HEK293 (cell line): ENCODE measurements around the gene HMX2.

Experiments
- CTCF ChIA-PET: fragments of 350-600 bp; formaldehyde crosslinking; extraction: SDS; loops from one replicate; lab custom pipeline; 2021; ENCODE audit warnings: antibody characterized with exemption; lab: Yijun Ruan, JAX
- POLR2A ChIA-PET: fragments of 300-600 bp; formaldehyde crosslinking; extraction: SDS; loops from one replicate; lab custom pipeline; 2020; ENCODE audit warnings: antibody characterized with exemption, inconsistent platforms; lab: Yijun Ruan, JAX
- H3K27ac ChIP-seq: fragments of 200-500 bp; sonication (Bioruptor generic); 2 replicates; pipeline ENCODE4 v1.5.1; 2014; ENCODE audit warnings: low read depth, low read length, control low read depth, inconsistent platforms; ENCODE audit errors: extremely low read depth
- H3K36me3 ChIP-seq, 2 experiments: fragments of 200-500 bp in 1 of 2; sonication (Bioruptor generic) in 1 of 2; 1 replicate in 1 of 2; 2 replicates in 1 of 2; pipeline ENCODE4 v1.5.1; 2014 to 2017; ENCODE audit warnings: inconsistent platforms in 2 of 2, low read length in 2 of 2; ENCODE audit not compliant: control insufficient read depth in 2 of 2, insufficient read depth in 1 of 2
- H3K4me1 ChIP-seq: fragments of 200-500 bp; sonication (Bioruptor generic); 2 replicates; pipeline ENCODE4 v1.5.1; 2014; ENCODE audit warnings: mild to moderate bottlenecking, low read length, inconsistent platforms; ENCODE audit not compliant: control insufficient read depth, insufficient read depth
- H3K4me3 ChIP-seq: 2 replicates; pipeline ENCODE4 v1.5.1; 2011; ENCODE audit warnings: low read depth, mild to moderate bottlenecking, control low read depth, low read length, moderate library complexity
- H3K9me3 ChIP-seq: fragments of 200-500 bp; sonication (Bioruptor generic); 2 replicates; pipeline ENCODE4 v1.5.1; 2014; ENCODE audit warnings: low read depth, low read length, inconsistent platforms; ENCODE audit not compliant: control insufficient read depth, insufficient read depth
- GLI2 ChIP-seq: fragments of 450-650 bp; formaldehyde crosslinking; IDR thresholded peaks from 2 replicates; pipeline ENCODE4; 2017; ENCODE audit warnings: missing biosample characterization, missing genetic modification characterization, low read depth, borderline replicate concordance
- SP7 ChIP-seq: fragments of 450-650 bp; formaldehyde crosslinking; IDR thresholded peaks from 2 replicates; pipeline ENCODE4 v1.5.1; 2016; ENCODE audit warnings: missing biosample characterization, missing genetic modification characterization
- TSHZ1 ChIP-seq: fragments of 450-650 bp; formaldehyde crosslinking; IDR thresholded peaks from 2 replicates; pipeline ENCODE4 v1.5.1; 2016; ENCODE audit warnings: missing biosample characterization, missing genetic modification characterization, borderline replicate concordance
- YY2 ChIP-seq: fragments of 450-650 bp; formaldehyde crosslinking; IDR thresholded peaks from 2 replicates; pipeline ENCODE4 v1.5.1; 2016; ENCODE audit warnings: missing biosample characterization, missing genetic modification characterization
- ZBTB11 ChIP-seq: fragments of 450-650 bp; formaldehyde crosslinking; conservative IDR thresholded peaks from 2 replicates; pipeline ENCODE4 v1.5.1; 2016; ENCODE audit warnings: low read depth, missing biosample characterization, missing genetic modification characterization
- ZBTB6 ChIP-seq: fragments of 450-650 bp; formaldehyde crosslinking; IDR thresholded peaks from 2 replicates; pipeline ENCODE4 v1.5.1; 2017; ENCODE audit warnings: missing biosample characterization, missing genetic modification characterization
- ZNF112 ChIP-seq: fragments of 450-650 bp; formaldehyde crosslinking; IDR thresholded peaks from 2 replicates; pipeline ENCODE4 v1.5.0; 2017; ENCODE audit warnings: missing biosample characterization, missing genetic modification characterization
- ZNF121 ChIP-seq: fragments of 450-650 bp; formaldehyde crosslinking; IDR thresholded peaks from 2 replicates; pipeline ENCODE4 v1.5.1; 2016; ENCODE audit warnings: missing biosample characterization, missing genetic modification characterization
- ZNF140 ChIP-seq: fragments of 450-650 bp; formaldehyde crosslinking; IDR thresholded peaks from 2 replicates; pipeline ENCODE4 v1.5.1; 2016; ENCODE audit warnings: missing biosample characterization, missing genetic modification characterization
- ZNF202 ChIP-seq: fragments of 450-650 bp; formaldehyde crosslinking; IDR thresholded peaks from 2 replicates; pipeline ENCODE4 v1.5.1; 2016; ENCODE audit warnings: missing biosample characterization, missing genetic modification characterization, borderline replicate concordance
- ZNF223 ChIP-seq: fragments of 450-650 bp; formaldehyde crosslinking; IDR thresholded peaks from 2 replicates; pipeline ENCODE4 v1.5.1; 2016; ENCODE audit warnings: missing biosample characterization, missing genetic modification characterization
- ZNF23 ChIP-seq: fragments of 450-650 bp; formaldehyde crosslinking; IDR thresholded peaks from 2 replicates; pipeline ENCODE4 v1.5.1; 2016; ENCODE audit warnings: missing biosample characterization, missing genetic modification characterization, borderline replicate concordance
- ZNF311 ChIP-seq: fragments of 450-650 bp; formaldehyde crosslinking; IDR thresholded peaks from 2 replicates; pipeline ENCODE4 v1.5.1; 2017; ENCODE audit warnings: missing biosample characterization, missing genetic modification characterization, borderline replicate concordance
- ZNF362 ChIP-seq: fragments of 450-650 bp; formaldehyde crosslinking; IDR thresholded peaks from 2 replicates; pipeline ENCODE4 v1.5.1; 2016; ENCODE audit warnings: missing biosample characterization, missing genetic modification characterization
- ZNF366 ChIP-seq: fragments of 450-650 bp; formaldehyde crosslinking; conservative IDR thresholded peaks from 2 replicates; pipeline ENCODE4 v1.5.1; 2016; ENCODE audit warnings: missing biosample characterization, missing genetic modification characterization
- ZNF426 ChIP-seq: fragments of 450-650 bp; formaldehyde crosslinking; IDR thresholded peaks from 2 replicates; pipeline ENCODE4 v1.5.1; 2017; ENCODE audit warnings: missing biosample characterization, missing genetic modification characterization, mild to moderate bottlenecking, inconsistent platforms, moderate library complexity
- ZNF560 ChIP-seq: fragments of 450-650 bp; formaldehyde crosslinking; IDR thresholded peaks from 2 replicates; pipeline ENCODE4 v1.5.1; 2017; ENCODE audit warnings: missing biosample characterization, missing genetic modification characterization, borderline replicate concordance
- ZNF596 ChIP-seq: fragments of 450-650 bp; IDR thresholded peaks from 2 replicates; pipeline ENCODE4 v1.5.0; 2018; ENCODE audit warnings: missing biosample characterization, mild to moderate bottlenecking, missing genetic modification characterization, moderate library complexity

The HMX2 gene

GRCh38 chr10:123135415-123136141 lies 12.4 kb upstream of the HMX2 start, which contains the start of gene HMX3 (continued):
- TF ChIP-seq ZBTB11 (tag by site-specific recombination), result peak; percentile 77
- TF ChIP-seq ZNF140 (tag by site-specific recombination), result no peak
- no peak for TF ChIP-seq ZNF121
- TF ChIP-seq TSHZ1 (tag by site-specific recombination), result no peak
- TF ChIP-seq ZNF23 (tag by site-specific recombination), result no peak
- no peak for TF ChIP-seq YY2 (tag by site-specific recombination)
- TF ChIP-seq SP7, result 0 out of 2 replicates have a peak, but pooled peaks have one; percentile 31
- TF ChIP-seq ZNF426 (tag by site-specific recombination), result no peak
- no peak for TF ChIP-seq ZNF560 (tag by site-specific recombination)
- no peak for TF ChIP-seq ZNF311 (tag by site-specific recombination)
- no peak for TF ChIP-seq ZNF366 (tag by site-specific recombination)

- H3K4me3 ChIP-seq, result peak overlapping the region; percentile 51
- ChIA-PET CTCF (interaction anchor here (0.6 kb wide), 1 partner anchor 158 kb away, joined by 3 read pairs; no protein-coding TSS in a partner anchor), POLR2A (no interaction called here)
- H3K9me3 ChIP-seq, result no peaks in the 10 kb centered on the region
- no peak overlapping the region; the same call in 1 of the 2 replicates for H3K27ac ChIP-seq
- H3K36me3 ChIP-seq, result no peaks in the 10 kb centered on the region
- TF ChIP-seq ZBTB6 (tag by site-specific recombination) (no peak), ZNF223 (no peak), ZNF366 (tag by site-specific recombination) (no peak), ZNF362 (tag by site-specific recombination) (no peak), ZNF112 (tag by site-specific recombination) (no peak), ZNF596 (tag by site-specific recombination) (no peak), GLI2 (tag by site-specific recombination) (no peak), ZNF202 (tag by site-specific recombination) (0 out of 2 replicates have a peak, but pooled peaks have one; percentile 4)
- TF ChIP-seq, all 188 proteins: peak for 1
- H3K4me1 ChIP-seq, result no peaks in the 10 kb centered on the region
Observed at GRCh38 chr10:123136221-123136805, 11.6 kb upstream of the HMX2 start.
